GM15510 (cell line): ENCODE measurements around the gene SP6.

Experiments
- POLR2A ChIP-seq: IDR thresholded peaks from 3 replicates; pipeline ENCODE4 v1.6.1; 2011; ENCODE audit warnings: borderline replicate concordance; ENCODE audit not compliant: insufficient read length; ENCODE audit errors: extremely low read depth

Gene SP6

GRCh38 chr17:47850692-47851573 lies at the start of gene SP6:
SP6 (minus strand) TSS chr17:47851163; CDS start chr17:47848429, 2,734 bp downstream.
- no peak for TF ChIP-seq POLR2A

DNA sequence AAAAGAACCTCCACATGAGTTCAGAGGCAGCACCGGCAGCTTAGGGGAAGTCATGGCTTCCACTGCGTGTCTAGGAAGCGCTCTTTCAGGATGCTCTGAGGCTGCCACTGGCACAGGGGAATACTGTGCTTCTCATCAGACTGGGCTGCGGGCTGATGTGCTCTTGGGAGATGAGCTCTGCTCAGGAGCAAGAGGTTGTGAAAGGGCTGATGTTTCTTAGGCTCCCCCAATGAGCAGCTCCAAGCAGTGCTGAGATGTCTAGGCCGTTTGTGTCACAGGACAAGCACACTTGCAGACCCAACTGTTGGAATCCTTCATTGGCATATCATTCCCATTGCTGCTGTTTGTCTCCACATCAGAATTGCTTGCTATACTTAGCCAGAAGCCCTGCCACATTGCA lies 48.7 kb upstream of the SP6 start:
- TF ChIP-seq POLR2A: no peak

GRCh38 chr17:47898241-47898640 lies 47.3 kb upstream of the SP6 start:
- TF ChIP-seq POLR2A: no peak

DNA sequence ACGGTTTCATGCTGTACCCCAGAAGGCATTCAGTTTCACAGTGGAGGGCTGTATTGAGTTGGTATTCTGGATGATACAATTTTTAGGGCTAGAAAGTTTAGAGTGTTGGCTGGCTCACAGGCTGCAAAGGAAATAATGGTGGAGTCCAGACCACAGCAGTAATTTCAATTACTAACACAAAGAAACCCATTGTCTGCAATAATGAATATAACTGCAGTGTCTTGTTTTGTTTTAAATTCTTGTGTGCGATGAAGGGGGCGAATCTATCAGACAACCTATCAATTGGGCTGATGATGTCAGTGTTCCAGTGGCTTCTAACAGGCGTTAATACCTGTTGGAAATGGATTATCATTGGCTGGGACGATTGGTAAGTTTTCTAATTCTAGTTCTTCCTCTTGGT lies 46.6 kb upstream of the SP6 start:
- TF ChIP-seq POLR2A: no peak

- no peak for TF ChIP-seq POLR2A
Measured at GRCh38 chr17:47896672-47897490, 45.9 kb upstream of the SP6 start.

GRCh38 chr17:47895856-47896671 lies 45.1 kb upstream of the SP6 start, which contains the start of gene SP2:
SP2 (plus strand) TSS chr17:47896236; CDS start chr17:47896287, 51 bp downstream.
- TF ChIP-seq POLR2A: peak; percentile 90

DNA sequence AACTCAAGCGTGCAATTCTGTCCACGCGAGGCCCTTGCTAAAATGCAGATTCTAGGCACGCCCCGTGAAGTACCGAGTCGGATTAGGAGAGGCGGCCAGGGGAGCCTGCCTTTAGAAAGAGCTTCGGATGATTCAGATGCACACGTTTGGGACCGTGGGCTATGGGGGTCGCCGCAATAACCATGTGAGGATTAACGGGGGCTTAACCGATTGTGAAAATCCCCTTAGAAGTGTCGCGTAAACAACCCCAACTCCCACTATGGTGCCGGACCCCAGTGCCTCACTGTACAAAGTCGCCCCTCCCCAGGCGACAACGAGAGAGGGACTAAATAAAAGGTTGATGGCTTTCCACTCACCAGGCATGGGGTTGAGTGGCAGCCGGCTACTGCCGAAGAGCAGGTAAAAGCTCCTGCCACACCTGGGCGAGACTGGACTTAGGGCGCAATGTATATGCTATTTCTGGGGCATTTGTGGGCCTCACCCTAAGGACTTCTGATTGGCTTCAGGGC lies 44.4 kb upstream of the SP6 start:
- TF ChIP-seq POLR2A: peak; percentile 90

DNA sequence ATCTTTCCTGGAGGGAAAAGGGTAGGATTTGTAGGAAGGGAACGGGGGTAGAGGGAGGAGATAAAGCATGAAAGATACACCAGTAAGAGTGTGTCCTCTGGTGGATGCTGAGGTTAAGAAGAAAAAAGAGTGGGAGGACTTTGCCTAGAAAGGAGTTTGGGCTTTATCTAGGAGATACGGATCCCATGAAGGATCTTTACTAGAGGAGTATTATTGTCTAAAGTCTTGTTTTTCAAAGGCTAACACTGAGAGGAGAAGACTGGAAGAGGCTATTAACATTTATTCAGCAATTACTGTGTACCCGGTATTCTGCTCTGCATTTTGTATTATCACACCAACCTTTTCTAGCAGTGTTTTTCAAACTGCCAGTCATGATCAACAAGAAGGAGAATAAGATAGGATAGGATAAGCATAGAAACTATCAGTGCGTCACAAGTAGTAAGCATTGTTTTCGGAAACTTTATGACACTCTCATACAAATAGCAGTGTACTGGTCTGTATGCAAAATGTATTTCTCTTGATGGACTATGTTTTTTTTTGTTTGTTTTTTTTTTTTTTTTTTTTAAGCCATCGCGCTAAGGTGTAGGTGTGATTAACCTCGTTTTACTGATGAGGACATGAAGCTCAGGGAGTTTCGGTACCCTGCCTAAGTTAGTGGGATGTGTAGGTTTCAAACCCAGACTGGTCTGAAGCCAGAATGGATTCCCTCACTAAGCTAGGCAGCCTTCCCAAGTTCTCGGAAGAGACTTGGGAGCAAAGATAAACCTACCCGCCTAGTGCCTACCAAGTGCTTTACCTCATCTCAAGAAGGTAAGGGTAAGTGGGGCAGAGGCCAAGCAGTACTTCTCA lies 43.8 kb upstream of the SP6 start:
- TF ChIP-seq POLR2A: no peak

GRCh38 chr17:47891545-47892088 lies 40.7 kb upstream of the SP6 start:
- TF ChIP-seq POLR2A: no peak

DNA sequence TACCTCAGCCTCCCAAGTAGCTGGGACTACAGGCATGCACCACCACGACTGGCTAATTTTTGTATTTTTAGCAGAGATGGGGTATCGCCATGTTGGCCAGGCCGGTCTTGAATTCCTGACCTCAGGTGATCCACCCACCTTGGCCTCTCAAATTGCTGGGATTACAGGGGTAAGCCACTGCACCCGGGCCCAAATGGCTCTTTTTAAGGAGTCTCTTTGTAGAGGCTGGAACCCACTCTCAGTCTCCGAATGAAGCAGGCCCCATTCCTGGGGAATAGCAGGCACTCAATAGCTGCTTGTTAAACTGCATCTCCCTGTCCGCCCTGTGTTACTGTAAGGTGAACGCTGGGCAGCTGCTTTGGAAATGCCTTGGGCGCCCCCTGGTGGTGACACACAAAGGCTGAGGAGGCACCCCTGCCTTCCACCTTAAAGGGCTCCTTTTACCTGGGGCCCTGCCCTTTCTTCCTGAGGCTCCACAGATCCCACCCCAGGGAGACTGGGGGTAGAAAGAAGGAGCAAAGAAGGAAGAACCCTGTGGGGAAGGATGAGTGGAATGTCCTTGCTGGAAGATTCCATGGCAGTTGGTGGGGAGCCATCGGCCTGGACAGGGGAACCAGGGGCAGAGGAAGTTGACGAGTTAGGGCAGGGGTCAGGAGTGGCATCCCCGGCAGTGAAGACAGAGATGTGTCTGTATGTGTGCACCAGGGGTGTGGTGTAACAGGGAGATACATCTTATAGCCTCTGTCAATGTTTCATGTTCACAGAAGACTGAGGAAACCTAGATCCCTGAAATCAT lies 39.0 kb upstream of the SP6 start:
- TF ChIP-seq POLR2A: no peak

DNA sequence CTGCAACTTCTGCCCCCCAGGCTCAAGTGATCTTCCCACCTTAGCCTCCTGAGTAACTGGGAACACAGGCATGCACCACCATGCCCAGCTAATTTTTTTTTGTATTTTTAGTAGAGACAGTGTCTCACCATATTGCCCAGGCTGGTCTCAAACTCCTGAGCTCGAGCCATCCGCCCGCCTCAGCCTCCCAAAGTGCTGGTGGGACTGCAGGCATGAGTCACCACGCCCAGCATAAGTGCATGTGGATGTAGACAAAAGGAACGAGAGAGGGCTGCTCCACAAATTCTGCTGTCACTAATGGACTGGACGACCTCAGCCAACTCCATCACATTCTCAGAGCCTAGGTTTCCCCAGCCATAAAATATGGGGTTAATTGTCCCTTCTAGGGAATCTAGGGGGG lies 37.3 kb upstream of the SP6 start:
- TF ChIP-seq POLR2A: no peak

- TF ChIP-seq POLR2A: no peak
Measured at GRCh38 chr17:47884905-47885730, 34.2 kb upstream of the SP6 start.

GRCh38 chr17:47884427-47884740 lies 33.4 kb upstream of the SP6 start:
- TF ChIP-seq POLR2A: no peak
